Measurements from ENCODE around the gene LHX8. TPM values are rescaled to one million over a fixed set of nuclear protein-coding genes. Genes with fewer than 3 reads are reported as not detected.

LHX8 gene
- total RNA-seq, 1 experiment from 2014 or later = 0.37 TPM

DNA sequence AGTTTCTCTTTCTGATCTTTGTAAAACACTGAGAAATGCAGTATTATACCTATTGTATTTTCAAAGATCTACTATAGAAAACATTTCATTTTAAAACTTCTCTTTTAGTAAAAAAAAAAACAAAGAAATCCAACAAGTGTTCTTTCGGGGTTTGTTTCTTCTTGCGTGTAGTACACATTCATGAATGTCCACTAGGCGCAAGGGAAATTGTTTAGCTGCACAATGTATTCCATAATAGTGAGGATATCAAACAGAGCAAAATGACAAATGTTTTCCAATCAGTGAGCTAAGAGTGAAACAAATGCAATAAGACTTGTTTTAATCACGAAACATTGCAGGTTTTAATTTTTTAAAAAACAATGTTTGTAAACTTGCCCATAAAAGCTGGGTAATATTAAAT, 68.6 kb downstream of the LHX8 start:
- no peaks in the 10 kb centered on the region for H3K36me3 Mint-ChIP-seq
- H3K4me1 Mint-ChIP-seq = peaks cover 13% of the 10 kb centered on the region
- TF ChIP-seq, protein P1, sequence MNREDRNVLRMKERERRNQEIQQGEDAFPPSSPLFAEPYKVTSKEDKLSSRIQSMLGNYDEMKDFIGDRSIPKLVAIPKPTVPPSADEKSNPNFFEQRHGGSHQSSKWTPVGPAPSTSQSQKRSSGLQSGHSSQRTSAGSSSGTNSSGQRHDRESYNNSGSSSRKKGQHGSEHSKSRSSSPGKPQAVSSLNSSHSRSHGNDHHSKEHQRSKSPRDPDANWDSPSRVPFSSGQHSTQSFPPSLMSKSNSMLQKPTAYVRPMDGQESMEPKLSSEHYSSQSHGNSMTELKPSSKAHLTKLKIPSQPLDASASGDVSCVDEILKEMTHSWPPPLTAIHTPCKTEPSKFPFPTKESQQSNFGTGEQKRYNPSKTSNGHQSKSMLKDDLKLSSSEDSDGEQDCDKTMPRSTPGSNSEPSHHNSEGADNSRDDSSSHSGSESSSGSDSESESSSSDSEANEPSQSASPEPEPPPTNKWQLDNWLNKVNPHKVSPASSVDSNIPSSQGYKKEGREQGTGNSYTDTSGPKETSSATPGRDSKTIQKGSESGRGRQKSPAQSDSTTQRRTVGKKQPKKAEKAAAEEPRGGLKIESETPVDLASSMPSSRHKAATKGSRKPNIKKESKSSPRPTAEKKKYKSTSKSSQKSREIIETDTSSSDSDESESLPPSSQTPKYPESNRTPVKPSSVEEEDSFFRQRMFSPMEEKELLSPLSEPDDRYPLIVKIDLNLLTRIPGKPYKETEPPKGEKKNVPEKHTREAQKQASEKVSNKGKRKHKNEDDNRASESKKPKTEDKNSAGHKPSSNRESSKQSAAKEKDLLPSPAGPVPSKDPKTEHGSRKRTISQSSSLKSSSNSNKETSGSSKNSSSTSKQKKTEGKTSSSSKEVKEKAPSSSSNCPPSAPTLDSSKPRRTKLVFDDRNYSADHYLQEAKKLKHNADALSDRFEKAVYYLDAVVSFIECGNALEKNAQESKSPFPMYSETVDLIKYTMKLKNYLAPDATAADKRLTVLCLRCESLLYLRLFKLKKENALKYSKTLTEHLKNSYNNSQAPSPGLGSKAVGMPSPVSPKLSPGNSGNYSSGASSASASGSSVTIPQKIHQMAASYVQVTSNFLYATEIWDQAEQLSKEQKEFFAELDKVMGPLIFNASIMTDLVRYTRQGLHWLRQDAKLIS (CRISPR knock-in tag; IDR thresholded peaks at IDR 0.05; ENCODE audit: borderline replicate concordance) = no peak
- TF ChIP-seq FOXP1 (CRISPR knock-in tag; IDR thresholded peaks at IDR 0.05; ENCODE audit: borderline replicate concordance) = no peak
- no peak for TF ChIP-seq MYBL2 (CRISPR knock-in tag; IDR thresholded peaks at IDR 0.05)
- TF ChIP-seq, protein P2, sequence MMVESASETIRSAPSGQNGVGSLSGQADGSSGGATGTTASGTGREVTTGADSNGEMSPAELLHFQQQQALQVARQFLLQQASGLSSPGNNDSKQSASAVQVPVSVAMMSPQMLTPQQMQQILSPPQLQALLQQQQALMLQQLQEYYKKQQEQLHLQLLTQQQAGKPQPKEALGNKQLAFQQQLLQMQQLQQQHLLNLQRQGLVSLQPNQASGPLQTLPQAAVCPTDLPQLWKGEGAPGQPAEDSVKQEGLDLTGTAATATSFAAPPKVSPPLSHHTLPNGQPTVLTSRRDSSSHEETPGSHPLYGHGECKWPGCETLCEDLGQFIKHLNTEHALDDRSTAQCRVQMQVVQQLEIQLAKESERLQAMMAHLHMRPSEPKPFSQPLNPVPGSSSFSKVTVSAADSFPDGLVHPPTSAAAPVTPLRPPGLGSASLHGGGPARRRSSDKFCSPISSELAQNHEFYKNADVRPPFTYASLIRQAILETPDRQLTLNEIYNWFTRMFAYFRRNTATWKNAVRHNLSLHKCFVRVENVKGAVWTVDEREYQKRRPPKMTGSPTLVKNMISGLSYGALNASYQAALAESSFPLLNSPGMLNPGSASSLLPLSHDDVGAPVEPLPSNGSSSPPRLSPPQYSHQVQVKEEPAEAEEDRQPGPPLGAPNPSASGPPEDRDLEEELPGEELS (CRISPR knock-in tag; IDR thresholded peaks at IDR 0.05) = no peak
- TF ChIP-seq, protein P3, sequence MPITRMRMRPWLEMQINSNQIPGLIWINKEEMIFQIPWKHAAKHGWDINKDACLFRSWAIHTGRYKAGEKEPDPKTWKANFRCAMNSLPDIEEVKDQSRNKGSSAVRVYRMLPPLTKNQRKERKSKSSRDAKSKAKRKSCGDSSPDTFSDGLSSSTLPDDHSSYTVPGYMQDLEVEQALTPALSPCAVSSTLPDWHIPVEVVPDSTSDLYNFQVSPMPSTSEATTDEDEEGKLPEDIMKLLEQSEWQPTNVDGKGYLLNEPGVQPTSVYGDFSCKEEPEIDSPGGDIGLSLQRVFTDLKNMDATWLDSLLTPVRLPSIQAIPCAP (CRISPR knock-in tag; IDR thresholded peaks at IDR 0.05) = no peak
- TF ChIP-seq, protein P4, sequence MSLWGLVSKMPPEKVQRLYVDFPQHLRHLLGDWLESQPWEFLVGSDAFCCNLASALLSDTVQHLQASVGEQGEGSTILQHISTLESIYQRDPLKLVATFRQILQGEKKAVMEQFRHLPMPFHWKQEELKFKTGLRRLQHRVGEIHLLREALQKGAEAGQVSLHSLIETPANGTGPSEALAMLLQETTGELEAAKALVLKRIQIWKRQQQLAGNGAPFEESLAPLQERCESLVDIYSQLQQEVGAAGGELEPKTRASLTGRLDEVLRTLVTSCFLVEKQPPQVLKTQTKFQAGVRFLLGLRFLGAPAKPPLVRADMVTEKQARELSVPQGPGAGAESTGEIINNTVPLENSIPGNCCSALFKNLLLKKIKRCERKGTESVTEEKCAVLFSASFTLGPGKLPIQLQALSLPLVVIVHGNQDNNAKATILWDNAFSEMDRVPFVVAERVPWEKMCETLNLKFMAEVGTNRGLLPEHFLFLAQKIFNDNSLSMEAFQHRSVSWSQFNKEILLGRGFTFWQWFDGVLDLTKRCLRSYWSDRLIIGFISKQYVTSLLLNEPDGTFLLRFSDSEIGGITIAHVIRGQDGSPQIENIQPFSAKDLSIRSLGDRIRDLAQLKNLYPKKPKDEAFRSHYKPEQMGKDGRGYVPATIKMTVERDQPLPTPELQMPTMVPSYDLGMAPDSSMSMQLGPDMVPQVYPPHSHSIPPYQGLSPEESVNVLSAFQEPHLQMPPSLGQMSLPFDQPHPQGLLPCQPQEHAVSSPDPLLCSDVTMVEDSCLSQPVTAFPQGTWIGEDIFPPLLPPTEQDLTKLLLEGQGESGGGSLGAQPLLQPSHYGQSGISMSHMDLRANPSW (CRISPR knock-in tag; conservative IDR thresholded peaks at IDR 0.05; ENCODE audit: low read depth) = no peak
- no peak for TF ChIP-seq TEAD4 (CRISPR knock-in tag; IDR thresholded peaks at IDR 0.05)
- TF ChIP-seq ESRRA (CRISPR knock-in tag; IDR thresholded peaks at IDR 0.05; ENCODE audit: borderline replicate concordance) = no peak
- no peak for TF ChIP-seq SMAD4 (CRISPR knock-in tag; IDR thresholded peaks at IDR 0.05)
- TF ChIP-seq TEAD1 (CRISPR knock-in tag; IDR thresholded peaks at IDR 0.05) = no peak
- no peak for TF ChIP-seq EMX1 (CRISPR knock-in tag; IDR thresholded peaks at IDR 0.05)
- no peak for TF ChIP-seq NR1H2 (CRISPR knock-in tag; IDR thresholded peaks at IDR 0.05)
- no peak for TF ChIP-seq ZNF121 (CRISPR knock-in tag; IDR thresholded peaks at IDR 0.05)
- TF ChIP-seq, protein P5, sequence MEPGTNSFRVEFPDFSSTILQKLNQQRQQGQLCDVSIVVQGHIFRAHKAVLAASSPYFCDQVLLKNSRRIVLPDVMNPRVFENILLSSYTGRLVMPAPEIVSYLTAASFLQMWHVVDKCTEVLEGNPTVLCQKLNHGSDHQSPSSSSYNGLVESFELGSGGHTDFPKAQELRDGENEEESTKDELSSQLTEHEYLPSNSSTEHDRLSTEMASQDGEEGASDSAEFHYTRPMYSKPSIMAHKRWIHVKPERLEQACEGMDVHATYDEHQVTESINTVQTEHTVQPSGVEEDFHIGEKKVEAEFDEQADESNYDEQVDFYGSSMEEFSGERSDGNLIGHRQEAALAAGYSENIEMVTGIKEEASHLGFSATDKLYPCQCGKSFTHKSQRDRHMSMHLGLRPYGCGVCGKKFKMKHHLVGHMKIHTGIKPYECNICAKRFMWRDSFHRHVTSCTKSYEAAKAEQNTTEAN (CRISPR knock-in tag; IDR thresholded peaks at IDR 0.05) = no peak
- TF ChIP-seq ZNF416 (CRISPR knock-in tag; IDR thresholded peaks at IDR 0.05) = no peak
- TF ChIP-seq, protein P6, sequence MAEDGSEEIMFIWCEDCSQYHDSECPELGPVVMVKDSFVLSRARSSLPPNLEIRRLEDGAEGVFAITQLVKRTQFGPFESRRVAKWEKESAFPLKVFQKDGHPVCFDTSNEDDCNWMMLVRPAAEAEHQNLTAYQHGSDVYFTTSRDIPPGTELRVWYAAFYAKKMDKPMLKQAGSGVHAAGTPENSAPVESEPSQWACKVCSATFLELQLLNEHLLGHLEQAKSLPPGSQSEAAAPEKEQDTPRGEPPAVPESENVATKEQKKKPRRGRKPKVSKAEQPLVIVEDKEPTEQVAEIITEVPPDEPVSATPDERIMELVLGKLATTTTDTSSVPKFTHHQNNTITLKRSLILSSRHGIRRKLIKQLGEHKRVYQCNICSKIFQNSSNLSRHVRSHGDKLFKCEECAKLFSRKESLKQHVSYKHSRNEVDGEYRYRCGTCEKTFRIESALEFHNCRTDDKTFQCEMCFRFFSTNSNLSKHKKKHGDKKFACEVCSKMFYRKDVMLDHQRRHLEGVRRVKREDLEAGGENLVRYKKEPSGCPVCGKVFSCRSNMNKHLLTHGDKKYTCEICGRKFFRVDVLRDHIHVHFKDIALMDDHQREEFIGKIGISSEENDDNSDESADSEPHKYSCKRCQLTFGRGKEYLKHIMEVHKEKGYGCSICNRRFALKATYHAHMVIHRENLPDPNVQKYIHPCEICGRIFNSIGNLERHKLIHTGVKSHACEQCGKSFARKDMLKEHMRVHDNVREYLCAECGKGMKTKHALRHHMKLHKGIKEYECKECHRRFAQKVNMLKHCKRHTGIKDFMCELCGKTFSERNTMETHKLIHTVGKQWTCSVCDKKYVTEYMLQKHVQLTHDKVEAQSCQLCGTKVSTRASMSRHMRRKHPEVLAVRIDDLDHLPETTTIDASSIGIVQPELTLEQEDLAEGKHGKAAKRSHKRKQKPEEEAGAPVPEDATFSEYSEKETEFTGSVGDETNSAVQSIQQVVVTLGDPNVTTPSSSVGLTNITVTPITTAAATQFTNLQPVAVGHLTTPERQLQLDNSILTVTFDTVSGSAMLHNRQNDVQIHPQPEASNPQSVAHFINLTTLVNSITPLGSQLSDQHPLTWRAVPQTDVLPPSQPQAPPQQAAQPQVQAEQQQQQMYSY (CRISPR knock-in tag; IDR thresholded peaks at IDR 0.05) = no peak
- no peak for DNase-seq (ENCODE audit: low spot score)
- H3K4me3 Mint-ChIP-seq = no peak overlapping the region
- ChIA-PET CTCF (interaction anchor here (1.1 to 3.2 kb wide), 8 partner anchors 10 to 437 kb away, joined by 3 to 25 read pairs (median 6); no protein-coding TSS in a partner anchor), POLR2A (interaction anchor here (0.6 to 0.7 kb wide), 2 partner anchors 30 to 431 kb away, joined by 4 to 5 read pairs; no protein-coding TSS in a partner anchor)
- H3K27me3 Mint-ChIP-seq (ENCODE audit: low read depth) = no peaks in the 10 kb centered on the region
- H3K9me3 Mint-ChIP-seq = no peaks in the 10 kb centered on the region
- H3K27ac Mint-ChIP-seq = no peak overlapping the region
- ATAC-seq = no peak

All from WTC11 (cell line).